BLaER1 (cell line): ENCODE results near the gene ENKD1.

Experiments used
- H3K27ac ChIP-seq: shearing (Covaris generic); formaldehyde crosslinking; 2 replicates; pipeline ENCODE4 v1.8.1; 2022
- H3K27me3 ChIP-seq: shearing (Covaris generic); formaldehyde crosslinking; 2 replicates; pipeline ENCODE4 v1.8.1; 2022
- H3K36me3 ChIP-seq: shearing (Covaris generic); formaldehyde crosslinking; 2 replicates; pipeline ENCODE4 v1.8.1; 2022
- H3K4me1 ChIP-seq: shearing (Covaris generic); formaldehyde crosslinking; 2 replicates; pipeline ENCODE4 v1.8.1; 2022
- H3K4me2 ChIP-seq: shearing (Covaris generic); formaldehyde crosslinking; 2 replicates; pipeline ENCODE4 v1.8.1; 2022
- H3K4me3 ChIP-seq: shearing (Covaris generic); formaldehyde crosslinking; 2 replicates; pipeline ENCODE4 v1.8.1; 2022
- H3K9ac ChIP-seq: shearing (Covaris generic); formaldehyde crosslinking; 2 replicates; pipeline ENCODE4 v1.8.1; 2022
- H3K9me3 ChIP-seq: shearing (Covaris generic); formaldehyde crosslinking; 2 replicates; pipeline ENCODE4 v1.8.1; 2022
- H4K20me1 ChIP-seq: shearing (Covaris generic); formaldehyde crosslinking; 2 replicates; pipeline ENCODE4 v1.8.1; 2022
- Cebpa-rat ChIP-seq: shearing (Covaris generic); IDR thresholded peaks from 2 replicates; pipeline ENCODE4 v1.8.1; 2022

Gene ENKD1

GRCh38 chr16:67659675-67660563 lies 6.6 kb downstream of the ENKD1 start, which contains the start of gene ACD:
Gene ACD, minus strand, starts transcription at chr16:67660260. Its CDS starts 40 bp downstream, at chr16:67660220.
- Histone ChIP-seq H3K9ac (peak within 1 kb of the TSS; percentile 84), H3K4me3 (peak within 1 kb of the TSS; percentile 81), H3K27me3 (no peaks in the 10 kb centered on the region), H3K4me1 (peaks cover 42% of the 10 kb centered on the region), H4K20me1 (peaks cover 63% of the 10 kb centered on the region), H3K36me3 (peaks cover 61% of the 10 kb centered on the region), H3K4me2 (peak within 1 kb of the TSS; percentile 98), H3K9me3 (no peaks in the 10 kb centered on the region), H3K27ac (peak within 1 kb of the TSS; percentile 76)
- TF ChIP-seq Cebpa-rat: no peak

- peak overlapping the region; percentile 98 for H3K4me2 ChIP-seq
- no peak for TF ChIP-seq Cebpa-rat
- H3K27ac ChIP-seq: peak overlapping the region; percentile 76
- H3K27me3 ChIP-seq: no peaks in the 10 kb centered on the region
- peaks cover 36% of the 10 kb centered on the region for H3K4me1 ChIP-seq
- H3K9ac ChIP-seq: peak overlapping the region; percentile 84
- H3K36me3 ChIP-seq: peaks cover 70% of the 10 kb centered on the region
- peak overlapping the region; percentile 81 for H3K4me3 ChIP-seq
- H4K20me1 ChIP-seq: peaks cover 69% of the 10 kb centered on the region
- no peaks in the 10 kb centered on the region for H3K9me3 ChIP-seq
These were observed 7.5 kb downstream of the ENKD1 start for GRCh38 chr16:67658849-67659674.

- peaks cover 69% of the 10 kb centered on the region for H4K20me1 ChIP-seq
- H3K27me3 ChIP-seq: no peaks in the 10 kb centered on the region
- H3K4me3 ChIP-seq: no peak overlapping the region
- H3K36me3 ChIP-seq: peaks cover 72% of the 10 kb centered on the region
- H3K4me2 ChIP-seq: peak overlapping the region; percentile 98
- H3K9me3 ChIP-seq: no peaks in the 10 kb centered on the region
- no peak overlapping the region for H3K27ac ChIP-seq
- H3K4me1 ChIP-seq: peaks cover 26% of the 10 kb centered on the region
- H3K9ac ChIP-seq: peak overlapping the region; percentile 84; the same call in 1 of the 2 replicates
- no peak for TF ChIP-seq Cebpa-rat
These were observed 8.6 kb downstream of the ENKD1 start for GRCh38 chr16:67657751-67658518.

- H3K27ac ChIP-seq: no peak overlapping the region
- H3K27me3 ChIP-seq: no peaks in the 10 kb centered on the region
- TF ChIP-seq Cebpa-rat: no peak
- no peaks in the 10 kb centered on the region for H3K9me3 ChIP-seq
- H3K36me3 ChIP-seq: peaks cover 70% of the 10 kb centered on the region
- H3K4me3 ChIP-seq: no peak overlapping the region
- peaks cover 25% of the 10 kb centered on the region for H3K4me1 ChIP-seq
- H3K9ac ChIP-seq: no peak overlapping the region
- peaks cover 65% of the 10 kb centered on the region for H4K20me1 ChIP-seq
- H3K4me2 ChIP-seq: no peak overlapping the region
These were observed 9.4 kb downstream of the ENKD1 start for GRCh38 chr16:67657017-67657608.

DNA sequence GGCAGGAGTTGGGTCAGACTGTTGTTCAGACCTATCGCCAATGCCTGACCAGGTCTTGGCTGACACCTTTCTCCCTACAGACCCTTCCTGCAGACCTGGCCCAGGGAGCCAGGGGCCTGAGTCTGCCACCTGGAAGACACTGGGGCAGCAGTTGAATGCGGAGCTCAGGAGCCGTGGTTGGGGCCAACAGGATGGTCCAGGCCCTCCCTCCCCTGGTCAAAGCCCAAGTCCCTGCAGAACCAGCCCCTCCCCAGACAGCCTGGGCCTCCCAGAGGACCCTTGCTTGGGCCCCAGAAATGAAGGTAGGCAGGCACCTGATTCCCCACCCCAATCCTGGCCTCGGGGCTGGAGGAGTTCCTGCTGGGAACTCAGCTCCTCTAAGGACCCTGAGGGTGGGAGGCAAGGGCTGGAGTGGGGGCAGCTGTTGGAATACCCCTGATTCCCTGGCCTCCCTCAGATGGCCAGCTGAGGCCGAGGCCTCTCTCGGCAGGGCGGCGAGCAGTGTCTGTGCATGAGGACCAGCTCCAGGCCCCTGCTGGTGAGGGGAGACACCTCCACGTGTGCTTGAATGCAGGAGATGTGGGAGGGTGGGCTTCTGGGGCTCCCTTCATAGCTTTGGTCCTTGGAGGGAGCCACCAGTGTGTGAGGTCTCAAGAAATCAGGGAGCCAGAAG lies 10.1 kb downstream of the ENKD1 start:
- Histone ChIP-seq H3K27ac (no peak overlapping the region), H3K9ac (no peak overlapping the region), H3K4me2 (no peak overlapping the region), H3K9me3 (no peaks in the 10 kb centered on the region), H4K20me1 (peaks cover 58% of the 10 kb centered on the region), H3K27me3 (no peaks in the 10 kb centered on the region), H3K4me1 (peaks cover 18% of the 10 kb centered on the region), H3K36me3 (peaks cover 72% of the 10 kb centered on the region), H3K4me3 (no peak overlapping the region)
- no peak for TF ChIP-seq Cebpa-rat

GRCh38 chr16:67655363-67655762 lies 11.2 kb downstream of the ENKD1 start:
- H3K36me3 ChIP-seq: peaks cover 83% of the 10 kb centered on the region

DNA sequence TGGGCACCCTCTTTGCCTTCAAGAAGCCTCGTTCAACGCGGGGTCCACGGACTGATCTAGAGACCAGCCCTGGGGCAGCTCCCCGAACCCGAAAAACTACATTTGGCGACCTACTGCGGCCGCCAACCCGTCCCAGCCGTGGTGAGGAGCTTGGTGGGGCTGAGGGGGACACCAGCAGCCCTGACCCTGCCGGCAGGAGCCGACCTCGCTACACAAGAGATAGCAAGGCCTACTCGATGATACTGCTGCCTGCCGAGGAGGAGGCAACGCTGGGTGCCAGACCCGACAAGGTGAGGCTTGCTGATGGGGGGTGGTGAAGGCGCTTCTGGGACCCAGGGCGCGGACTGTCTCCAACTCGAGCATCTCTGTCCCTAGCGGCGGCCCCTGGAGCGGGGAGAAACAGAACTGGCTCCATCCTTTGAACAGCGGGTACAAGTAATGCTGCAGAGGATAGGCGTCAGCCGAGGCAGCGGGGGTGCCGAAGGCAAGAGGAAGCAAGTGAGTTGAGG lies 12.1 kb downstream of the ENKD1 start:
- H3K4me1 ChIP-seq: peaks cover 12% of the 10 kb centered on the region
- no peak overlapping the region for H3K4me2 ChIP-seq
- peaks cover 50% of the 10 kb centered on the region for H4K20me1 ChIP-seq
- no peak for TF ChIP-seq Cebpa-rat
- H3K9me3 ChIP-seq: no peaks in the 10 kb centered on the region
- no peak overlapping the region for H3K27ac ChIP-seq
- H3K27me3 ChIP-seq: no peaks in the 10 kb centered on the region
- H3K9ac ChIP-seq: no peak overlapping the region
- no peak overlapping the region for H3K4me3 ChIP-seq
- H3K36me3 ChIP-seq: peaks cover 92% of the 10 kb centered on the region

More at GRCh38 chr16:67655363-67655762, 11.2 kb downstream of the ENKD1 start:
- Histone ChIP-seq H3K4me1 (peaks cover 12% of the 10 kb centered on the region), H3K4me3 (no peak overlapping the region), H3K9me3 (no peaks in the 10 kb centered on the region), H3K9ac (no peak overlapping the region), H3K27ac (no peak overlapping the region), H3K27me3 (no peaks in the 10 kb centered on the region), H3K4me2 (no peak overlapping the region), H4K20me1 (peaks cover 53% of the 10 kb centered on the region)
- no peak for TF ChIP-seq Cebpa-rat

- no peak for TF ChIP-seq Cebpa-rat
- H3K27me3 ChIP-seq: no peaks in the 10 kb centered on the region
- H3K4me3 ChIP-seq: no peak overlapping the region
- H3K9ac ChIP-seq: no peak overlapping the region
- H3K4me1 ChIP-seq: peaks cover 7% of the 10 kb centered on the region
- peaks cover 44% of the 10 kb centered on the region for H4K20me1 ChIP-seq
- no peaks in the 10 kb centered on the region for H3K9me3 ChIP-seq
- peaks cover 96% of the 10 kb centered on the region for H3K36me3 ChIP-seq
- no peak overlapping the region for H3K4me2 ChIP-seq
- H3K27ac ChIP-seq: no peak overlapping the region
These were observed 12.7 kb downstream of the ENKD1 start for GRCh38 chr16:67653789-67654402.
